HEK293T (cell line): ENCODE measurements around the gene RPL10.

Source experiments
- BHLHE40 ChIP-seq: fragments of 450-650 bp; IDR thresholded peaks from 2 replicates; pipeline ENCODE4 v1.6.1; 2016; ENCODE audit warnings: mild to moderate bottlenecking, moderate library complexity, borderline replicate concordance
- CTBP1 ChIP-seq: fragments of 450-650 bp; IDR thresholded peaks from 2 replicates; pipeline ENCODE4 v1.6.1; 2016; ENCODE audit warnings: borderline replicate concordance
- FOXK2 ChIP-seq: fragments of 450-650 bp; IDR thresholded peaks from 2 replicates; pipeline ENCODE4 v1.6.1; 2016; ENCODE audit warnings: mild to moderate bottlenecking
- FOXM1 ChIP-seq: fragments of 450-650 bp; IDR thresholded peaks from 2 replicates; pipeline ENCODE4 v1.6.1; 2017; ENCODE audit warnings: mild to moderate bottlenecking, borderline replicate concordance
- NFRKB ChIP-seq: fragments of 450-650 bp; IDR thresholded peaks from 2 replicates; pipeline ENCODE4 v1.6.1; 2016; ENCODE audit warnings: mild to moderate bottlenecking, moderate library complexity
- SUZ12 ChIP-seq: fragments of 450-650 bp; IDR thresholded peaks from 2 replicates; pipeline ENCODE4 v1.6.1; 2016; ENCODE audit warnings: mild to moderate bottlenecking
- TARDBP ChIP-seq: fragments of 450-650 bp; IDR thresholded peaks from 2 replicates; pipeline ENCODE4 v1.6.1; 2016

DNA sequence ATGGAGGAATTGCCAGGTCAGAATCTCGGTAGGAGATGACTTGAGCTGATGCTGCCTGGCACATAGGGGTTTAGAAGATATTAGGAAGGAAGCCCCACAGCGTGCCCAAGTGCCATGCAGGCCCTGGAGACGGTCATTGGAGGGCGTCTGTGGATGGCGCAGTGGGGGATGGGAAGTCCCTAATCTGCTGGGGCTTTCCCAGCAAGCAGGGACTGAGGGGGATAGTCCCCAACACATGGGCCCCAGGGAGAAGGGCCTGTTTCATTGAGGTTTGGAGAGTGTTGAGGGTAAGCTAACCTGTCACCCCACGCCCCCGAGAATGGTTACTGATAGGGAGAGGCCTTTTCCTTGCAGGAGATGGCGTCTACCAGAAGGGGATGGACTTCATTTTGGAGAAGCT lies 21.0 kb downstream of the RPL10 start:
- TF ChIP-seq NFRKB (no peak), TARDBP (no peak), CTBP1 (no peak), FOXM1 (no peak), FOXK2 (no peak), SUZ12 (no peak), BHLHE40 (no peak)
